Natural killer cell (primary cell): ENCODE measurements around the gene CD177. TPM values are rescaled to one million over a fixed set of nuclear protein-coding genes. Genes with fewer than 3 reads are reported as not detected.
"Not testable (repeated sequence)": the region's sequence is repeated elsewhere in the genome, so short reads cannot be mapped to it uniquely, and the experiment has no call there.

Experiments used
- ATAC-seq, 3 donors: fragments of 150-1000 bp in 2 of 3; fragments of 200-7000 bp in 1 of 3; cut with Tn5 transposase; 1 replicate in 1 of 3; 2 replicates in 2 of 3; pipeline ENCODE4 v1.10.0; 2021; ENCODE audit warnings: mild to moderate bottlenecking in 2 of 3, moderate library complexity in 2 of 3
- DNase-seq, 2 donors: peaks; one replicate each; pipeline versions ENCODE4 v3.0.0 to v3.0.0-alpha.2; 2013 to 2021; ENCODE audit warnings: mixed read lengths in 1 of 2
- H3K27ac ChIP-seq: one replicate; pipeline ENCODE4 v1.5.1; 2013; ENCODE audit warnings: mild to moderate bottlenecking, low read length
- H3K27me3 ChIP-seq: one replicate; pipeline ENCODE4 v1.6.1; 2013; ENCODE audit warnings: low read length; ENCODE audit not compliant: control insufficient read depth, insufficient read depth
- H3K36me3 ChIP-seq: one replicate; pipeline ENCODE4 v1.6.1; 2013; ENCODE audit warnings: low read length; ENCODE audit not compliant: control insufficient read depth, insufficient read depth
- H3K4me1 ChIP-seq: one replicate; pipeline ENCODE4 v1.6.1; 2013; ENCODE audit warnings: low read length; ENCODE audit not compliant: control insufficient read depth, insufficient read depth
- H3K4me3 ChIP-seq: one replicate; pipeline ENCODE4 v1.5.1; 2013; ENCODE audit warnings: low read length
- H3K9me3 ChIP-seq: one replicate; pipeline ENCODE4 v1.6.1; 2013; ENCODE audit warnings: low read length; ENCODE audit not compliant: control insufficient read depth, insufficient read depth
- H3K27ac Mint-ChIP-seq, 2 donors: one replicate each; pipeline ENCODE4 v1.8.0; 2022; ENCODE audit warnings: mild to moderate bottlenecking in 2 of 2, mixed read lengths in 2 of 2, moderate library complexity in 1 of 2
- H3K27me3 Mint-ChIP-seq, 2 donors: one replicate each; pipeline ENCODE4 v1.8.0; 2022; ENCODE audit warnings: low read depth in 2 of 2, mixed read lengths in 2 of 2
- H3K36me3 Mint-ChIP-seq: one replicate; pipeline ENCODE4 v1.8.0; 2022; ENCODE audit warnings: mixed read lengths
- H3K4me1 Mint-ChIP-seq, 2 donors: one replicate each; pipeline ENCODE4 v1.8.0; 2022; ENCODE audit warnings: mixed read lengths in 2 of 2
- H3K4me3 Mint-ChIP-seq: one replicate; pipeline ENCODE4 v1.8.0; 2022; ENCODE audit warnings: mild to moderate bottlenecking, moderate library complexity, mixed read lengths
- H3K9me3 Mint-ChIP-seq, 2 donors: one replicate each; pipeline ENCODE4 v1.8.0; 2022; ENCODE audit warnings: mixed read lengths in 2 of 2
- WGBS: methylation state at CpG from one replicate; pipeline ENCODE4 v1.1.7; 2013; ENCODE audit warnings: missing lambda C conversion rate; ENCODE audit not compliant: insufficient coverage; 5-methylcytosine and 5-hydroxymethylcytosine counted together
- intact Hi-C: fragments of 100-400 bp; cut with micrococcal nuclease; formaldehyde crosslinking; loops from one replicate; pipeline ENCODE4 v1.14.2; 2022
- total RNA-seq, 4 donors: library from RNA; stranded (reverse); fragments of 120-200 nt in 1 of 4; gene quantifications; one replicate each; pipeline versions ENCODE4 v1.2.3 to v1.2.4, GENCODE V29; 2013 to 2022
- TF ChIP-seq, protein P1 (sequence below): fragments of 200-600 bp; IDR thresholded peaks from one replicate; pipeline ENCODE4 v1.8.0; 2022; ENCODE audit warnings: antibody characterized with exemption

Gene CD177
- total RNA-seq, 3 donors from 2014 or later (not counting 1 experiment from before 2014, with no cell fraction given) = not detected

DNA sequence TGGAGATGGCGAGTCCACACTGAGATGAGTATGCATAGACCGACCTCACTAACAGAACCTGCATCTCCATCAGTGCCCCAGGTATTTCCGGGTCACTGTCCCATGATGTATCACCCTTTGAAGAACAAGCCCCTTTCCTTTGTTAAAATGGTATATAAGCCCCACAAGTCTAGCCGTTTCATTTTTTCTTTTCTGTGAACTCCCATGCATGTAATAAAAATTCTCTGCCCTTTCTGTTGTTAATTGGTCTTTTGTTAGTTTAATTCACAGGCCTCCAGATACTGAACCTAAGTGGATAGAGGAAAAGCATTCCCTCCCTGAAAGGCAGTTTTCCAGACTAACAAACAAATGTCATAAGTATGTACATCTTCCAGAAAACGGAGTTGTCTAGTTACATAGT lies 15.0 kb upstream of the CD177 start:
- ATAC-seq = no peak
- H3K27ac Mint-ChIP-seq = no peak overlapping the region
- H3K9me3 Mint-ChIP-seq = no peaks in the 10 kb centered on the region
- DNase-seq = no peak
- H3K27ac ChIP-seq = no peak overlapping the region
- H3K4me3 Mint-ChIP-seq = no peak overlapping the region
- 73% methylated on average over 4 of the region's 5 CpGs for WGBS
- H3K4me1 ChIP-seq = no peaks in the 10 kb centered on the region
- H3K36me3 Mint-ChIP-seq = no peaks in the 10 kb centered on the region
- no peaks in the 10 kb centered on the region for H3K27me3 ChIP-seq
- intact Hi-C loops = no loop called here
- peaks cover 14 to 16% of the 10 kb centered on the region in 2 donors for H3K27me3 Mint-ChIP-seq
- H3K9me3 ChIP-seq = no peaks in the 10 kb centered on the region
- TF ChIP-seq, protein P1, sequence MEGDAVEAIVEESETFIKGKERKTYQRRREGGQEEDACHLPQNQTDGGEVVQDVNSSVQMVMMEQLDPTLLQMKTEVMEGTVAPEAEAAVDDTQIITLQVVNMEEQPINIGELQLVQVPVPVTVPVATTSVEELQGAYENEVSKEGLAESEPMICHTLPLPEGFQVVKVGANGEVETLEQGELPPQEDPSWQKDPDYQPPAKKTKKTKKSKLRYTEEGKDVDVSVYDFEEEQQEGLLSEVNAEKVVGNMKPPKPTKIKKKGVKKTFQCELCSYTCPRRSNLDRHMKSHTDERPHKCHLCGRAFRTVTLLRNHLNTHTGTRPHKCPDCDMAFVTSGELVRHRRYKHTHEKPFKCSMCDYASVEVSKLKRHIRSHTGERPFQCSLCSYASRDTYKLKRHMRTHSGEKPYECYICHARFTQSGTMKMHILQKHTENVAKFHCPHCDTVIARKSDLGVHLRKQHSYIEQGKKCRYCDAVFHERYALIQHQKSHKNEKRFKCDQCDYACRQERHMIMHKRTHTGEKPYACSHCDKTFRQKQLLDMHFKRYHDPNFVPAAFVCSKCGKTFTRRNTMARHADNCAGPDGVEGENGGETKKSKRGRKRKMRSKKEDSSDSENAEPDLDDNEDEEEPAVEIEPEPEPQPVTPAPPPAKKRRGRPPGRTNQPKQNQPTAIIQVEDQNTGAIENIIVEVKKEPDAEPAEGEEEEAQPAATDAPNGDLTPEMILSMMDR = no peak
- H3K36me3 ChIP-seq = no peaks in the 10 kb centered on the region
- no peak overlapping the region for H3K4me3 ChIP-seq
- no peaks in the 10 kb centered on the region for H3K4me1 Mint-ChIP-seq

- H3K4me1 Mint-ChIP-seq, H3K4me3 ChIP-seq, DNase-seq, H3K36me3 Mint-ChIP-seq, H3K9me3 Mint-ChIP-seq, H3K4me1 ChIP-seq, H3K27ac ChIP-seq, H3K27ac Mint-ChIP-seq, intact Hi-C loops, H3K27me3 ChIP-seq, H3K9me3 ChIP-seq, H3K36me3 ChIP-seq, ATAC-seq, H3K4me3 Mint-ChIP-seq: not testable (repeated sequence)
- peaks cover 15 to 16% of the 10 kb centered on the region in 2 donors for H3K27me3 Mint-ChIP-seq
- 8% methylated on average over 3 of the region's 6 CpGs for WGBS
Observed at GRCh38 chr19:43339243-43339930, 14.1 kb upstream of the CD177 start.

DNA sequence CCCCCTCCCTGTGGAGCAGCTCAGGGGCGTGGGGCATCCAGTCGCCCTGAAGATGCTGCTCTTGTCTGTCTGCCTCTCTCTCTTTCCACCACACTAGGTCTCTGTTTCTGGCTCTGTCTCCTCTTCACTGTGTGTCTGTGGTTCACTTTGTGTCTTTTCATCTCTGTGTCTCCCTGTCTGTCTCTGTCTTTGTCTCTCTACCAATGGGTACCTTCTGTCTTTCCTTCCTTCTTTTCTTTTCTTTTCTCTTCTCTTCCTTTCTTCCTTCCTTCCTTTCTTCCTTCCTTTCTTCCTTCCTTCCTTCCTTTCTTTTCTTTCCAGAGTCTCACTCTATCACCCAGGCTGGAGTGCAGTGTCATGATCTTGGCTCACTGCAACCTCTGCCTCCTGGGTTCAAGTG lies 13.4 kb upstream of the CD177 start:
- H3K9me3 Mint-ChIP-seq, H3K9me3 ChIP-seq, H3K27me3 ChIP-seq, ATAC-seq, H3K27ac ChIP-seq, H3K27ac Mint-ChIP-seq, H3K36me3 Mint-ChIP-seq, H3K4me3 Mint-ChIP-seq, DNase-seq, H3K4me1 ChIP-seq, H3K4me1 Mint-ChIP-seq, H3K36me3 ChIP-seq, H3K4me3 ChIP-seq, intact Hi-C loops: not testable (repeated sequence)
- peaks cover 15 to 16% of the 10 kb centered on the region in 2 donors for H3K27me3 Mint-ChIP-seq
- WGBS = 90% methylated on average over 2 of the region's 2 CpGs

DNA sequence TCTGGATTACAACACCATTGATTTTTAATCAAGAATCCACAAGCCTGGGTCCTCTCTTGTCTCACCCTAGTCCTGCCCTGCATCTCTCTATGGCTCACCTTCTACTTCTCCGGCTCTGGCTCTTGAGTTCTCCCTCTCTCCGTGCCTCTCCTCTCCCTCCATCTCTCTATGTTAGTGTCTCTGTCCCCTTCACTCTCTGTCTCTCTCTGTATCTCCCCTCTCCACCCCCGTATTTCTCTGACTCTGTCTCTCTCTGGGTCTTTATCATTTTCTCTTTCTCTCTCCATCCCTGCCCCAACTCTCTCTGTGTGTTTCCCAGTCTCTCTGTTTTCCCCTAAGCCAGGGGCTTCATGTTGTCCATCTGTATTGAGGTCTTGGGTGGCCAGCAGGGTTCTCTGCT lies 12.4 kb upstream of the CD177 start:
- H3K4me1 Mint-ChIP-seq, DNase-seq, H3K4me3 Mint-ChIP-seq, intact Hi-C loops, H3K36me3 Mint-ChIP-seq, H3K36me3 ChIP-seq, H3K4me1 ChIP-seq, H3K4me3 ChIP-seq, H3K27ac Mint-ChIP-seq, H3K9me3 ChIP-seq, H3K9me3 Mint-ChIP-seq, ATAC-seq, H3K27ac ChIP-seq, H3K27me3 ChIP-seq: not testable (repeated sequence)
- H3K27me3 Mint-ChIP-seq = peaks cover 13 to 16% of the 10 kb centered on the region in 2 donors
- 84% methylated on average over 3 of the region's 3 CpGs for WGBS

- H3K4me3 ChIP-seq, H3K27ac Mint-ChIP-seq, H3K4me3 Mint-ChIP-seq, H3K4me1 ChIP-seq, H3K9me3 Mint-ChIP-seq, H3K4me1 Mint-ChIP-seq, H3K9me3 ChIP-seq, intact Hi-C loops, H3K36me3 Mint-ChIP-seq, H3K27me3 ChIP-seq, DNase-seq, H3K36me3 ChIP-seq, H3K27ac ChIP-seq, ATAC-seq: not testable (repeated sequence)
- H3K27me3 Mint-ChIP-seq = peaks cover 6 to 16% of the 10 kb centered on the region in 2 donors
- 83% methylated on average over 7 of the region's 8 CpGs for WGBS
Observed at GRCh38 chr19:43342104-43342503, 11.4 kb upstream of the CD177 start.

DNA sequence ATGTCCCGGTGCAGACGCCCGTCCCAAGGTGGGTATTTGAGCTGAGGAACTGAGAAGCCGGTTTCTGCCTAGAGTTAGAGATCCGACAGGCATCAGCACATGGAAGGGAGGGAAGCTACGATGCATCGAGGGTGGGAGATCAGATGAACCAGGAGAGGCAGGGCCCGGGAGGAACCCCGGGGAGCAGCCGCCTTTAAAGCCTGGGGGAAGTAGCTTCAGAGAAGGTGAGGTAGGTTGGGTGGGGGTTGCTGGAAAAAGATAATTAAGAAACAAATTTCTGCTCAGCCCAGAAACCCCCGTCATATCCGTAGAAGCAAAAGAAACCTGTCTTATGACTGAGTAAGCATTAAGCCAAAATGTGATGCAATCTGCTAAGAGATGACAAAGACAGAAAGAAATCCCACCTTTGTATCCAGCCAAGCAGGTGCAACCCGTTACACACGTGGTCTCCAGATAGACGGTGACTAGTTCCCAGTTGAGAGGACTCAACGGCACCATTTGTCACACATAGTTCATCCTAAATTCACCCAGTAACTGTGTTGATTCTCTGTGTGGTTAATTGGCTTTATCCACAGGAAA lies 9.1 kb upstream of the CD177 start:
- ATAC-seq, H3K9me3 ChIP-seq, H3K27me3 ChIP-seq, H3K4me1 ChIP-seq, DNase-seq, H3K27ac Mint-ChIP-seq, H3K27ac ChIP-seq, H3K36me3 Mint-ChIP-seq, H3K9me3 Mint-ChIP-seq, H3K36me3 ChIP-seq, H3K4me1 Mint-ChIP-seq, intact Hi-C loops, H3K4me3 Mint-ChIP-seq, H3K4me3 ChIP-seq: not testable (repeated sequence)
- H3K27me3 Mint-ChIP-seq = peaks cover 6 to 16% of the 10 kb centered on the region in 2 donors
- WGBS = 84% methylated on average over 15 of the region's 16 CpGs

- H3K4me3 Mint-ChIP-seq, H3K27ac ChIP-seq, H3K4me1 ChIP-seq, H3K4me3 ChIP-seq, H3K9me3 ChIP-seq, H3K9me3 Mint-ChIP-seq, H3K27me3 ChIP-seq, H3K27ac Mint-ChIP-seq, intact Hi-C loops, H3K4me1 Mint-ChIP-seq, H3K36me3 Mint-ChIP-seq, H3K36me3 ChIP-seq, H3K27me3 Mint-ChIP-seq, DNase-seq, ATAC-seq: not testable (repeated sequence)
- WGBS = 95% methylated on average over 8 of the region's 8 CpGs
Observed at GRCh38 chr19:43349813-43350212, 3.7 kb upstream of the CD177 start.
